ENCODE measurements around the gene WWC2.

The WWC2 gene

DNA sequence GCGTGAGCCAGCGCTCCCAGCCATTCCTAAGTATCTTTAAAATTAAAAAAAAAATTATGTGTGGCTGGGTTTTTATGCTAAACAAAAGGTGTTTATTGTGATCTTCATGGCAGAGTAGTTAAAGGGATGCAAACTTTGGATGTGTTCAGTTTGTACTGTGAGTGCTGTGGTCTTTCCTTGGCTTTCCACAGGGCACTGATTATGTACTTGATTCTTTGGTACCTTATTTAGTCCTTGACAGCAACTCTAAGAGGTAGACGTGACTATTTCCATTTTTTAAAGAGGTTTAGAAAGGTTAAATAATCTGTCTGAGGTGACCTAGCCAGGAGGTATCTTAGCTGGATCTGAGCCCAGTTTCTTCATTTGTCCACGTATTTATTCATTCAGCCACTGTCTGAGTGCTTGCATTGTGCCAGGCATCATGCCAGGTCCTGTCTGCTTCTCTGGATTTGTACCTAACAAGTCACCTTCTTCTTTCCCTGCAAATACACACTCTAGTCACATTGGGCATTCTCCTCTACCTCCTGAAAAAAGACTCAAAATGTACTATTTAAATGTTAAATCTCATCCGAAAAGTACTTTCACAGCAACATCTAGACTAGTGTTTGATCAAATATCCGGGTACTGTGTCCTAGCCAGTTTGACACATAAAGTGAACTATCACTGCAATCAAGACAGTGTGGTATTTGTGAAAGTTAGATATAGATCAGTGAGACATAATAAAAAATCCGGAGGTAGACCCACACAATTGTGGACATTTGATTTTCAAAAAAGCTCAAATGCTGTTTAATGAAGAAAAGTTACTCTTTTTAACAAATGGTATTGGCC lies 31.5 kb downstream of the WWC2 start:
- no peak overlapping the region for H3K4me3 ChIP-seq (ENCODE audit: low read depth, low read length)
- peak; percentile 52 for DNase-seq (ENCODE audit: low read depth)
- no peak for TF ChIP-seq CTCF (conservative IDR thresholded peaks at IDR 0.05; ENCODE audit: low read depth, low read length)

DNA sequence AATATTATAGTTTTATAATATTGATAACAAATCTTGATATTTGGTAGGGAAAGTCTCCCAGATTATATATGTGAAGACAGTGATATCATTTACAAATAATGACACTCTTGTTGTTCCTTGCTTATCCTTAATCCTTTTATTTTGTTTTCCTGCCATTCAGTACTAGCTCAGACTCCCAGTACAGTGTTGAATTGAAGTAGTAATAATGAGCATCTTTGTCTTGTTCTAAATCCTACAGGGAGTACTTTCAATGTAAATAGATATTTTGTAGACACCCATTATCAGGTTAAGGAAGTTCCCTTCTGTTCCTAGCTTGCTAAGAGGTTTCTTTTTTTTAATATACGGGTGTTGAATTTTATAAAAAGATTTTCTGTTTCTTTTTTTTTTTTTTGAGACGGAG lies 33.0 kb downstream of the WWC2 start:
- no peak overlapping the region for H3K4me3 ChIP-seq (ENCODE audit: low read depth, low read length)
- no peak for TF ChIP-seq CTCF (conservative IDR thresholded peaks at IDR 0.05; ENCODE audit: low read depth, low read length)
- DNase-seq (ENCODE audit: low read depth): no peak

GRCh38 chr4:183132865-183133264 lies 33.8 kb downstream of the WWC2 start:
- no peak for TF ChIP-seq CTCF (conservative IDR thresholded peaks at IDR 0.05; ENCODE audit: low read depth, low read length)
- no peak overlapping the region for H3K4me3 ChIP-seq (ENCODE audit: low read depth, low read length)
- no peak for DNase-seq (ENCODE audit: low read depth)

DNA sequence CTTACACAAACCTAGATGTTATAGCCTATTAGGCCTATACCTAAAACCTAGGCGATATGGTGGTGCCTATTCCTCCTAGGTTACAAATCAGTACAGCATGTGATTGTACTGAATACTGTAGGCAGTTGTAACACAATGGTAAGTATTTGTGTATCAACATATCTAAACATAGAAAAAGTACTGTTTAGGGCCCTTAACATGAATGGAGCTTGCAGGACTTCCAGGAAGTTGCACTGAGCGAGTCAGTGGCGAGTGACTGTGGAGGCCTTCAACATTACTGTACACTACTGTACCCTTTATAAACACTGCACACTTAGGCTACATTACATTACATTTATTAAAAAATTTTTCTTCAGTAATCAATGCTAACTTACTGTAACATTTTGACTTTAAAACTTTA lies 37.8 kb downstream of the WWC2 start:
- DNase-seq (ENCODE audit: low read depth): no peak
- no peak overlapping the region for H3K4me3 ChIP-seq (ENCODE audit: low read depth, low read length)
- no peak for TF ChIP-seq CTCF (conservative IDR thresholded peaks at IDR 0.05; ENCODE audit: low read depth, low read length)

DNA sequence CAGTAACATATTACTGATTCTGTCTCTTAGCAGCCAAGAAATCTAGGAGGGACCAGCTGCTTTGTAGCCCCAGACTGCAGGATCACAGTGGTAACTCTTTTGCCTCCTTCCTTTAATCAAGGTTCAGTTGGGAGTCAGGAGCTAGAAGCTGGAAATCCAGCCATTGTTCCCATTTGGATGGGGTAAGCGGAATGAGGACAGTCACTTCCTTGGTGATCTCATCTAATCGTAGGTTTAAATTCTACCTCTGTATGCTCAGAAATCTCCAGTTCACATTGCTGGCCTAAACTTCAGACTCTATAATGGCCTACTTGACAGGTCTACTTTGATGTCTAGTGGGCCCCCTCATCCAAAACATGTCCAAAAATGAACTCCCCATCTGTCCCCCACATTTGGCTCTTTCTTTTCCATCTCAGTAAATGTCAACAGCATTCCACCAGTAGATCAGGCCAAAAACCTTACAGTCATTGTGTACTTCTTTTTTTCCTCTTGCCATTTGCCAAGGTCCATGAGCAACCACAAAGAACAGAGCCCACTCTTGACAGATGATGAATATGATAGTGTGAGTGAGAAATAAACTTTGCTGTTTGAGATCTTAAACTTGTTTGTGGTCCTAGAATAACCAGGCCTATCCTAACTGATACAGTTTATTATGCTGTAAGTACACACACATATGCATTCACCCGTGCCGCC lies 40.1 kb downstream of the WWC2 start:
- no peak overlapping the region for H3K4me3 ChIP-seq (ENCODE audit: low read depth, low read length)
- no peak for DNase-seq (ENCODE audit: low read depth)
- TF ChIP-seq CTCF (conservative IDR thresholded peaks at IDR 0.05; ENCODE audit: low read depth, low read length): no peak

DNA sequence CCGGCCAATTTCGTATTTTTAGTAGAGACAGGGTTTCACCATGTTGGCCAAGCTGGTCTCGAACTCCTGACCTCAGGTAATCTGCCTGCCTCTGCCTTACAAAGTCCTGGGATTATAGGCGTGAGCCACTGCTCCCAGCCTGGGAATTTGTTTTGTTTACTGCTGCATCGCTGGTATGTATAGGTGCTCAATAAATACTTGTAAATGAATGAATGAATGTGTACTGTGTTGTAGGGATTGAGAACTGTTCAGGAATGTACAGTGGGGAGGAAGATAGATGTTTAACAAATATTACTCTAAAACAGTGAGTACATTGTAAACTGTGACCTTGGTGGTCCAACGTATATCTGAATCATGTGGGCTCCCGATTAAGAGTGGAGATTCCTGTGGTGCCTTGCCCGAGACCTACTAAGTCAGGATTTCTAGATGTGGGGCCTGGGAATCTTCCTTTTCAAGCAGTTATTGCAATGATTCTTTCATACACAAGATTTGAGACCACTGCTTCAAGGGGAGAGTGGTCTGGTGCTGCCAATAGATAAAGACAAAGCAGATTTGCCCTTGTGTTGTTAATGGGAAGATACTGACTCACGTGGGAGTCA lies 41.0 kb downstream of the WWC2 start:
- H3K4me3 ChIP-seq (ENCODE audit: low read depth, low read length): no peak overlapping the region
- no peak for DNase-seq (ENCODE audit: low read depth)
- no peak for TF ChIP-seq CTCF (conservative IDR thresholded peaks at IDR 0.05; ENCODE audit: low read depth, low read length)

All from choroid plexus epithelial cell (primary cell).